ENCODE data around the gene RNF19B.

DNA sequence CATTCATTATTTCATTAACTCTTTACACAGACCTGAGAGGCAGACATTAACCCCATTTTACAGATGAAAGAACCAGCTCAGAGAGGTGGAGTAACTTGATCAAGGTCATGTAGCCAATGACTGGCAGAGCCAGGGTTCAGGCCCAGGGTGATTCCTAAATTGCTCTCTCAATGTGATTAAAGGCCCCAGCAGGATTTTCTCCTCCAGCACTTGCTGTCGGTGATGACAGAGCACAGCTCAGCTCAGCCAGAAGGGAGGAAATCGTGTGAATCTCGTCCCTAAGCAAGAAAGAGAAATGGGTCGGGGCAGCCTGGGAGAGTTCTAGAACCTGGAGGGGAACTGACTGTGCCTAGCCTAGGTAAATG is 19.5 kb upstream of the RNF19B start:
- no peak for TF ChIP-seq RAD21 (IDR thresholded peaks at IDR 0.05; ENCODE audit: low read depth)
- TF ChIP-seq EGR1 (IDR thresholded peaks at IDR 0.05), result no peak
